A549 treated with dexamethasone at 1 μM for 4 hours (cell line): Measurements from ENCODE around the gene CAMK1D. TPM values are rescaled to one million over a fixed set of nuclear protein-coding genes. Genes with fewer than 3 reads are reported as not detected.

ENCODE experiments used
- total RNA-seq: library from RNA; stranded (reverse); fragments of 200-300 nt; extraction: Qiagen RNA extraction; gene quantifications from 5 replicates; pipeline ENCODE4 v1.2.3, GENCODE V29; 2022

CAMK1D gene
- 6.5 to 9.4 TPM (median 8.0 TPM) in 5 replicates for total RNA-seq

GRCh38 chr10:12348870-12349628, at the start of gene CAMK1D:
Gene CAMK1D (plus strand): TSS chr10:12349547.

Other genes starting within 250 kb of the CAMK1D start
- gene SEC61A2, start 219.9 kb upstream of the CAMK1D start, total RNA-seq, result 11.4 to 12.7 TPM (median 12.0 TPM) in 5 replicates
- gene NUDT5, start 153.7 kb upstream of the CAMK1D start, total RNA-seq, result 143 to 187 TPM (median 148 TPM) in 5 replicates
- gene CDC123, start 153.4 kb upstream of the CAMK1D start, total RNA-seq, result 123 to 167 TPM (median 130 TPM) in 5 replicates